DOHH2 (cell line): ENCODE data around the gene DCP1B.

ENCODE experiments used
- EZH2phosphoT487 ChIP-seq: fragments of 200-600 bp; sonication (generic); IDR thresholded peaks from 2 replicates; pipeline ENCODE4 v1.6.1; 2017; ENCODE audit warnings: borderline replicate concordance, mild to moderate bottlenecking, antibody characterized with exemption, low read length, moderate library complexity, mixed read lengths
- TF ChIP-seq, protein P1 (sequence below): fragments of 200-600 bp; sonication (generic); IDR thresholded peaks from one replicate; pipeline ENCODE4 v1.5.1; 2014; ENCODE audit warnings: antibody characterized with exemption, mild to moderate bottlenecking, low read depth, low read length; ENCODE audit not compliant: poor library complexity, severe bottlenecking

GRCh38 chr12:2043054-2043453, 38.8 kb upstream of the DCP1B start:
- TF ChIP-seq, protein P1, sequence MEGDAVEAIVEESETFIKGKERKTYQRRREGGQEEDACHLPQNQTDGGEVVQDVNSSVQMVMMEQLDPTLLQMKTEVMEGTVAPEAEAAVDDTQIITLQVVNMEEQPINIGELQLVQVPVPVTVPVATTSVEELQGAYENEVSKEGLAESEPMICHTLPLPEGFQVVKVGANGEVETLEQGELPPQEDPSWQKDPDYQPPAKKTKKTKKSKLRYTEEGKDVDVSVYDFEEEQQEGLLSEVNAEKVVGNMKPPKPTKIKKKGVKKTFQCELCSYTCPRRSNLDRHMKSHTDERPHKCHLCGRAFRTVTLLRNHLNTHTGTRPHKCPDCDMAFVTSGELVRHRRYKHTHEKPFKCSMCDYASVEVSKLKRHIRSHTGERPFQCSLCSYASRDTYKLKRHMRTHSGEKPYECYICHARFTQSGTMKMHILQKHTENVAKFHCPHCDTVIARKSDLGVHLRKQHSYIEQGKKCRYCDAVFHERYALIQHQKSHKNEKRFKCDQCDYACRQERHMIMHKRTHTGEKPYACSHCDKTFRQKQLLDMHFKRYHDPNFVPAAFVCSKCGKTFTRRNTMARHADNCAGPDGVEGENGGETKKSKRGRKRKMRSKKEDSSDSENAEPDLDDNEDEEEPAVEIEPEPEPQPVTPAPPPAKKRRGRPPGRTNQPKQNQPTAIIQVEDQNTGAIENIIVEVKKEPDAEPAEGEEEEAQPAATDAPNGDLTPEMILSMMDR, result no peak
- TF ChIP-seq EZH2phosphoT487, result no peak
